HepG2 (cell line): ENCODE measurements around the gene DDX10. TPM values are rescaled to one million over a fixed set of nuclear protein-coding genes. Genes with fewer than 3 reads are reported as not detected.

Experiments used
- ATF1 ChIP-seq: IDR thresholded peaks from 2 replicates; pipeline ENCODE4 v1.6.1; 2016; ENCODE audit warnings: mild to moderate bottlenecking, control low read depth
- BHLHE40 ChIP-seq: IDR thresholded peaks from 2 replicates; pipeline ENCODE4 v1.6.1; 2011; ENCODE audit warnings: low read length, improper control_type of control experiment
- KDM5A ChIP-seq: fragments of 200-600 bp; sonication (generic); IDR thresholded peaks from 2 replicates; pipeline ENCODE4 v1.7.0; 2018; ENCODE audit warnings: antibody characterized with exemption, mild to moderate bottlenecking, low read length, borderline replicate concordance
- MAZ ChIP-seq, 2 experiments: sonication (generic) in 1 of 2; formaldehyde crosslinking in 1 of 2; IDR thresholded peaks; 2 replicates each; pipeline versions ENCODE4 v1.5.0 to v1.6.1; 2012 to 2020; ENCODE audit warnings: low read depth in 2 of 2, mild to moderate bottlenecking in 2 of 2, borderline replicate concordance in 1 of 2, improper control_type of control experiment in 1 of 2, low read length in 1 of 2, missing genetic modification reagents in 1 of 2, moderate library complexity in 1 of 2
- MED8 ChIP-seq: sonication (generic); formaldehyde crosslinking; IDR thresholded peaks from 2 replicates; pipeline ENCODE4 v1.8.1; 2023; ENCODE audit warnings: mild to moderate bottlenecking, missing genetic modification reagents; ENCODE audit not compliant: insufficient replicate concordance
- PRPF4 ChIP-seq: fragments of 200-400 bp; formaldehyde crosslinking; IDR thresholded peaks from 2 replicates; pipeline ENCODE4 v1.6.1; 2016; ENCODE audit warnings: low read length, low read depth; ENCODE audit not compliant: poor library complexity, severe bottlenecking
- SYNCRIP ChIP-seq: fragments of 200-400 bp; formaldehyde crosslinking; IDR thresholded peaks from 2 replicates; pipeline ENCODE4 v1.6.1; 2018; ENCODE audit warnings: mild to moderate bottlenecking, low read depth, low read length; ENCODE audit not compliant: insufficient read depth
- TOE1 ChIP-seq: sonication (generic); formaldehyde crosslinking; IDR thresholded peaks from 2 replicates; pipeline ENCODE4 v1.4.0; 2020; ENCODE audit warnings: mild to moderate bottlenecking, missing genetic modification reagents
- ZNF432 ChIP-seq: sonication (generic); formaldehyde crosslinking; IDR thresholded peaks from 2 replicates; pipeline ENCODE4 v1.5.0; 2020; ENCODE audit warnings: missing genetic modification reagents, mild to moderate bottlenecking, borderline replicate concordance
- polyA plus RNA-seq, 8 experiments: library from polyadenylated mRNA; depleted of rRNA in 3 of 8; stranded (reverse) in 7 of 8; unstranded in 1 of 8; fragments of >200 nt; fragmentation: Illumina TruSeq in 4 of 8; extraction: Trizol in 4 of 8; gene quantifications; 2 replicates each; pipeline versions ENCODE4 v1.2.1 to v1.2.3, GENCODE V29; 2011 to 2016; ENCODE audit warnings: low read depth in 4 of 8, missing spikeins in 1 of 8, mixed read lengths in 1 of 8; ENCODE audit not compliant: insufficient read depth in 1 of 8
- total RNA-seq, 5 experiments: library from RNA; depleted of rRNA; stranded (reverse); fragments of >200 nt; fragmentation: Illumina TruSeq; extraction: Trizol; gene quantifications; 2 replicates each; pipeline ENCODE4 v1.2.3, GENCODE V29; 2016; ENCODE audit warnings: low read depth in 1 of 5
- TF ChIP-seq, protein P1 (sequence below): sonication (generic); formaldehyde crosslinking; IDR thresholded peaks from one replicate; pipeline ENCODE4 v1.5.1; 2020; ENCODE audit warnings: mild to moderate bottlenecking, missing genetic modification reagents; ENCODE audit errors: not compliant biosample characterization
- TF ChIP-seq, protein P2 (sequence below): sonication (generic); formaldehyde crosslinking; conservative IDR thresholded peaks from 2 replicates; pipeline ENCODE4 v1.8.0; 2022; ENCODE audit warnings: missing genetic modification reagents
- TF ChIP-seq, protein P3 (sequence below): sonication (generic); formaldehyde crosslinking; IDR thresholded peaks from 2 replicates; pipeline ENCODE4 v1.5.0; 2020; ENCODE audit warnings: missing genetic modification reagents, mild to moderate bottlenecking, borderline replicate concordance
- TF ChIP-seq, protein P4 (sequence below): IDR thresholded peaks from 2 replicates; pipeline ENCODE4 v1.6.1; 2016; ENCODE audit warnings: missing compliant biosample characterization, missing genetic modification reagents, borderline replicate concordance
- TF ChIP-seq, protein P5 (sequence below): sonication (generic); formaldehyde crosslinking; IDR thresholded peaks from 2 replicates; pipeline ENCODE4 v1.5.0; 2020; ENCODE audit warnings: mild to moderate bottlenecking, low read depth, missing genetic modification reagents, borderline replicate concordance

The DDX10 gene
- total and polyA plus RNA-seq, 2 of the 13 experiments (the other 11 are each of a cell fraction or from before 2014, with no cell fraction given) = 17.0 to 32.0 TPM

DNA sequence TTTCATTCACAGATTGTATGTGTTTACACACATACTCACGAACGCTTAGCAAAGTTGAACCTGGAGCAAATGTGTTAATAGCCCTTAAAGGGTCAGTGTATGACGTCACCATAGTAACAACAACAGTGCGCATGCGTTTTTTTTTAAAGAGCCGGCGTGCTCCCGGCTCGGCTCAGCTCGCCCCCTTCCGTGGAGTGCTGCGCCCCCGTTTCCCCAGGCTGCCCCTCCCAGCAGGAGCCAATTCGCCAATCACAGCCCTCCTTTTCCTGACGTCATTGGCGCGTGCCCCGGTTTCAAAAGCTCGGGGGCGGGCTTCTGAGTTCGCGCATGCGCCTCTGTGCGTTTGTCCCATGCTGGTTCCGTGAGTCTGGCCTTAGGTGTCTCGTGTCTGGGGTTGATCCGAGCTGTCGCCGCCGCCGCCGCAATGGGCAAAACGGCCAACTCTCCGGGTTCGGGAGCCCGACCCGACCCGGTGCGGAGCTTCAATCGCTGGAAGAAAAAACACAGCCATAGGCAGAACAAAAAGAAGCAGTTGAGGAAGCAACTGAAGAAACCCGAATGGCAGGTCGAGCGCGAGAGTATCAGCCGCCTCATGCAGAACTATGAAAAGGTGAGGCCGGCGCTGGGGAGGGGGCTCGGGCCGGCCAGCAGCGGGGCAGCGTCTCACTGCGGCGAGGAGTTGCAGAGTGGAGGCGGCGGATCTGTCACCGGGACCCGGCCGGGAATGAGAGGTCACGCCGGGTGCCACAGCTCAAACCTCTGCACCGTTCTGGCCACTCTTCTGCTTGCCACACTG lies at the start of gene DDX10 (continued):
- TF ChIP-seq, protein P1, sequence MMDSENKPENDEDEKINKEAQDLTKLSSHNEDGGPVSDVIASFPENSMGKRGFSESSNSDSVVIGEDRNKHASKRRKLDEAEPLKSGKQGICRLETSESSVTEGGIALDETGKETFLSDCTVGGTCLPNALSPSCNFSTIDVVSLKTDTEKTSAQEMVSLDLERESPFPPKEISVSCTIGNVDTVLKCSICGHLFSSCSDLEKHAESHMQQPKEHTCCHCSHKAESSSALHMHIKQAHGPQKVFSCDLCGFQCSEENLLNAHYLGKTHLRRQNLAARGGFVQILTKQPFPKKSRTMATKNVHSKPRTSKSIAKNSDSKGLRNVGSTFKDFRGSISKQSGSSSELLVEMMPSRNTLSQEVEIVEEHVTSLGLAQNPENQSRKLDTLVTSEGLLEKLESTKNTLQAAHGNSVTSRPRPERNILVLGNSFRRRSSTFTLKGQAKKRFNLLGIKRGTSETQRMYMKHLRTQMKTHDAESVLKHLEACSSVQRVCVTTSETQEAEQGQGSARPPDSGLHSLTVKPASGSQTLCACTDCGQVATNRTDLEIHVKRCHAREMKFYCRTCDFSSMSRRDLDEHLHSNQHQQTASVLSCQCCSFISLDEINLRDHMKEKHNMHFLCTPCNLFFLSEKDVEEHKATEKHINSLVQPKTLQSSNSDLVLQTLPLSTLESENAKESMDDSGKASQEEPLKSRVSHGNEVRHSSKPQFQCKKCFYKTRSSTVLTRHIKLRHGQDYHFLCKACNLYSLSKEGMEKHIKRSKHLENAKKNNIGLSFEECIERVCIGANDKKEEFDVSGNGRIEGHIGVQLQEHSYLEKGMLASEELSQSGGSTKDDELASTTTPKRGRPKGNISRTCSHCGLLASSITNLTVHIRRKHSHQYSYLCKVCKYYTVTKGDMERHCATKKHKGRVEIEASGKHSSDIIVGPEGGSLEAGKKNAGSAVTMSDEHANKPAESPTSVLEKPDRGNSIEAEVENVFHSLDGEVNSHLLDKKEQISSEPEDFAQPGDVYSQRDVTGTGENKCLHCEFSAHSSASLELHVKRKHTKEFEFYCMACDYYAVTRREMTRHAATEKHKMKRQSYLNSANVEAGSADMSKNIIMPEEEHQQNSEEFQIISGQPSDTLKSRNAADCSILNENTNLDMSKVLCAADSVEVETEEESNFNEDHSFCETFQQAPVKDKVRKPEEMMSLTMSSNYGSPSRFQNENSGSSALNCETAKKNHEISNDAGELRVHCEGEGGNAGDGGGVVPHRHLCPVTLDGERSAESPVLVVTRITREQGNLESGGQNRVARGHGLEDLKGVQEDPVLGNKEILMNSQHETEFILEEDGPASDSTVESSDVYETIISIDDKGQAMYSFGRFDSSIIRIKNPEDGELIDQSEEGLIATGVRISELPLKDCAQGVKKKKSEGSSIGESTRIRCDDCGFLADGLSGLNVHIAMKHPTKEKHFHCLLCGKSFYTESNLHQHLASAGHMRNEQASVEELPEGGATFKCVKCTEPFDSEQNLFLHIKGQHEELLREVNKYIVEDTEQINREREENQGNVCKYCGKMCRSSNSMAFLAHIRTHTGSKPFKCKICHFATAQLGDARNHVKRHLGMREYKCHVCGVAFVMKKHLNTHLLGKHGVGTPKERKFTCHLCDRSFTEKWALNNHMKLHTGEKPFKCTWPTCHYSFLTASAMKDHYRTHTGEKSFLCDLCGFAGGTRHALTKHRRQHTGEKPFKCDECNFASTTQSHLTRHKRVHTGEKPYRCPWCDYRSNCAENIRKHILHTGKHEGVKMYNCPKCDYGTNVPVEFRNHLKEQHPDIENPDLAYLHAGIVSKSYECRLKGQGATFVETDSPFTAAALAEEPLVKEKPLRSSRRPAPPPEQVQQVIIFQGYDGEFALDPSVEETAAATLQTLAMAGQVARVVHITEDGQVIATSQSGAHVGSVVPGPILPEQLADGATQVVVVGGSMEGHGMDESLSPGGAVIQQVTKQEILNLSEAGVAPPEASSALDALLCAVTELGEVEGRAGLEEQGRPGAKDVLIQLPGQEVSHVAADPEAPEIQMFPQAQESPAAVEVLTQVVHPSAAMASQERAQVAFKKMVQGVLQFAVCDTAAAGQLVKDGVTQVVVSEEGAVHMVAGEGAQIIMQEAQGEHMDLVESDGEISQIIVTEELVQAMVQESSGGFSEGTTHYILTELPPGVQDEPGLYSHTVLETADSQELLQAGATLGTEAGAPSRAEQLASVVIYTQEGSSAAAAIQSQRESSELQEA (CRISPR knock-in tag) = no peak
- TF ChIP-seq PRPF4 (no peak), SYNCRIP (no peak), BHLHE40 (peak; percentile 87), MED8 (no peak), ATF1 (CRISPR knock-in tag) (peak; percentile 94), MAZ (IDR thresholded peaks at IDR 0.05; ENCODE audit: borderline replicate concordance, low read depth, low read length) (peak; percentile 96), MAZ (CRISPR knock-in tag; IDR thresholded peaks at IDR 0.05; ENCODE audit: low read depth) (peak; percentile 72; the same call in 1 of the 2 replicates), TOE1 (CRISPR knock-in tag) (no peak), ZNF432 (CRISPR knock-in tag) (no peak), KDM5A (peak; percentile 68; the same call in 1 of the 2 replicates)
- TF ChIP-seq, protein P2, sequence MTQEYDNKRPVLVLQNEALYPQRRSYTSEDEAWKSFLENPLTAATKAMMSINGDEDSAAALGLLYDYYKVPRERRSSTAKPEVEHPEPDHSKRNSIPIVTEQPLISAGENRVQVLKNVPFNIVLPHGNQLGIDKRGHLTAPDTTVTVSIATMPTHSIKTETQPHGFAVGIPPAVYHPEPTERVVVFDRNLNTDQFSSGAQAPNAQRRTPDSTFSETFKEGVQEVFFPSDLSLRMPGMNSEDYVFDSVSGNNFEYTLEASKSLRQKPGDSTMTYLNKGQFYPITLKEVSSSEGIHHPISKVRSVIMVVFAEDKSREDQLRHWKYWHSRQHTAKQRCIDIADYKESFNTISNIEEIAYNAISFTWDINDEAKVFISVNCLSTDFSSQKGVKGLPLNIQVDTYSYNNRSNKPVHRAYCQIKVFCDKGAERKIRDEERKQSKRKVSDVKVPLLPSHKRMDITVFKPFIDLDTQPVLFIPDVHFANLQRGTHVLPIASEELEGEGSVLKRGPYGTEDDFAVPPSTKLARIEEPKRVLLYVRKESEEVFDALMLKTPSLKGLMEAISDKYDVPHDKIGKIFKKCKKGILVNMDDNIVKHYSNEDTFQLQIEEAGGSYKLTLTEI (CRISPR knock-in tag) = no peak
- TF ChIP-seq, protein P3, sequence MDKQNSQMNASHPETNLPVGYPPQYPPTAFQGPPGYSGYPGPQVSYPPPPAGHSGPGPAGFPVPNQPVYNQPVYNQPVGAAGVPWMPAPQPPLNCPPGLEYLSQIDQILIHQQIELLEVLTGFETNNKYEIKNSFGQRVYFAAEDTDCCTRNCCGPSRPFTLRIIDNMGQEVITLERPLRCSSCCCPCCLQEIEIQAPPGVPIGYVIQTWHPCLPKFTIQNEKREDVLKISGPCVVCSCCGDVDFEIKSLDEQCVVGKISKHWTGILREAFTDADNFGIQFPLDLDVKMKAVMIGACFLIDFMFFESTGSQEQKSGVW (CRISPR knock-in tag) = no peak
- TF ChIP-seq, protein P4, sequence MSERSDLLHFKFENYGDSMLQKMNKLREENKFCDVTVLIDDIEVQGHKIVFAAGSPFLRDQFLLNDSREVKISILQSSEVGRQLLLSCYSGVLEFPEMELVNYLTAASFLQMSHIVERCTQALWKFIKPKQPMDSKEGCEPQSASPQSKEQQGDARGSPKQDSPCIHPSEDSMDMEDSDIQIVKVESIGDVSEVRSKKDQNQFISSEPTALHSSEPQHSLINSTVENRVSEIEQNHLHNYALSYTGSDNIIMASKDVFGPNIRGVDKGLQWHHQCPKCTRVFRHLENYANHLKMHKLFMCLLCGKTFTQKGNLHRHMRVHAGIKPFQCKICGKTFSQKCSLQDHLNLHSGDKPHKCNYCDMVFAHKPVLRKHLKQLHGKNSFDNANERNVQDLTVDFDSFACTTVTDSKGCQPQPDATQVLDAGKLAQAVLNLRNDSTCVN (CRISPR knock-in tag) = no peak
- TF ChIP-seq, protein P5, sequence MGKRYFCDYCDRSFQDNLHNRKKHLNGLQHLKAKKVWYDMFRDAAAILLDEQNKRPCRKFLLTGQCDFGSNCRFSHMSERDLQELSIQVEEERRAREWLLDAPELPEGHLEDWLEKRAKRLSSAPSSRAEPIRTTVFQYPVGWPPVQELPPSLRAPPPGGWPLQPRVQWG = no peak
